ENCODE data around the gene FRS3.

FRS3 gene

GRCh38 chr6:41728954-41729353 is 50.7 kb downstream of the FRS3 start:
- no peak for DNase-seq (ENCODE audit: low read depth, low spot score)

GRCh38 chr6:41728073-41728936 is 51.4 kb downstream of the FRS3 start:
- no peak for DNase-seq (ENCODE audit: low read depth, low spot score)

GRCh38 chr6:41727705-41728072 is 52.0 kb downstream of the FRS3 start:
- DNase-seq (ENCODE audit: low read depth, low spot score): no peak

GRCh38 chr6:41726876-41727275 is 52.8 kb downstream of the FRS3 start:
- no peak for DNase-seq (ENCODE audit: low read depth, low spot score)

GRCh38 chr6:41724586-41725501 is 54.9 kb downstream of the FRS3 start:
- no peak for DNase-seq (ENCODE audit: low read depth, low spot score)

- DNase-seq (ENCODE audit: low read depth, low spot score): no peak
These were observed 55.5 kb downstream of the FRS3 start for GRCh38 chr6:41724228-41724580.

- DNase-seq (ENCODE audit: low read depth, low spot score): peak; percentile 78
These were observed 56.0 kb downstream of the FRS3 start for GRCh38 chr6:41723530-41724227.

GRCh38 chr6:41722969-41723529 is 56.7 kb downstream of the FRS3 start:
- no peak for DNase-seq (ENCODE audit: low read depth, low spot score)

GRCh38 chr6:41721414-41721813 is 58.3 kb downstream of the FRS3 start:
- no peak for DNase-seq (ENCODE audit: low read depth, low spot score)

- DNase-seq (ENCODE audit: low read depth, low spot score): no peak
These were observed 58.9 kb downstream of the FRS3 start for GRCh38 chr6:41720783-41721182.

GRCh38 chr6:41720262-41720620 is 59.5 kb downstream of the FRS3 start:
- no peak for DNase-seq (ENCODE audit: low read depth, low spot score)

Data from ELF-1 (cell line).